HEK293 (cell line): ENCODE data around the gene CSNK2A1.

Experiments used
- HOXA7 ChIP-seq: sonication (generic); formaldehyde crosslinking; IDR thresholded peaks from 2 replicates; pipeline ENCODE4 v1.8.1; 2022; ENCODE audit warnings: missing genetic modification reagents, borderline replicate concordance
- OVOL3 ChIP-seq: fragments of 450-650 bp; formaldehyde crosslinking; IDR thresholded peaks from 2 replicates; pipeline ENCODE4 v1.5.1; 2016; ENCODE audit warnings: missing biosample characterization, missing genetic modification characterization
- SCRT2 ChIP-seq: fragments of 450-650 bp; formaldehyde crosslinking; IDR thresholded peaks from 2 replicates; pipeline ENCODE4 v1.5.1; 2016; ENCODE audit warnings: missing biosample characterization, missing genetic modification characterization
- YY2 ChIP-seq: fragments of 450-650 bp; formaldehyde crosslinking; IDR thresholded peaks from 2 replicates; pipeline ENCODE4 v1.5.1; 2016; ENCODE audit warnings: missing biosample characterization, missing genetic modification characterization
- ZBTB17 ChIP-seq: fragments of 450-650 bp; formaldehyde crosslinking; IDR thresholded peaks from 2 replicates; pipeline ENCODE4 v1.5.1; 2016; ENCODE audit warnings: missing biosample characterization, missing genetic modification characterization
- ZNF10 ChIP-seq: fragments of 450-650 bp; formaldehyde crosslinking; IDR thresholded peaks from 2 replicates; pipeline ENCODE4 v1.5.1; 2017; ENCODE audit warnings: missing biosample characterization, missing genetic modification characterization
- ZNF157 ChIP-seq: fragments of 450-650 bp; formaldehyde crosslinking; IDR thresholded peaks from 2 replicates; pipeline ENCODE4 v1.5.1; 2016; ENCODE audit warnings: missing biosample characterization, missing genetic modification characterization
- ZNF175 ChIP-seq: fragments of 450-650 bp; formaldehyde crosslinking; IDR thresholded peaks from 2 replicates; pipeline ENCODE4 v1.5.1; 2016; ENCODE audit warnings: missing biosample characterization, missing genetic modification characterization
- ZNF24 ChIP-seq: fragments of 450-650 bp; formaldehyde crosslinking; IDR thresholded peaks from 2 replicates; pipeline ENCODE4 v1.5.1; 2016; ENCODE audit warnings: missing biosample characterization, missing genetic modification characterization
- ZNF26 ChIP-seq: fragments of 450-650 bp; formaldehyde crosslinking; IDR thresholded peaks from 2 replicates; pipeline ENCODE4 v1.5.1; 2016; ENCODE audit warnings: missing biosample characterization, missing genetic modification characterization
- ZNF280C ChIP-seq: fragments of 450-650 bp; formaldehyde crosslinking; IDR thresholded peaks from 2 replicates; pipeline ENCODE4 v1.5.1; 2016; ENCODE audit warnings: missing biosample characterization, missing genetic modification characterization
- ZNF302 ChIP-seq: fragments of 450-650 bp; formaldehyde crosslinking; IDR thresholded peaks from 2 replicates; pipeline ENCODE4 v1.5.1; 2016; ENCODE audit warnings: missing biosample characterization, missing genetic modification characterization, low read depth
- ZNF394 ChIP-seq: fragments of 450-650 bp; formaldehyde crosslinking; IDR thresholded peaks from 2 replicates; pipeline ENCODE4 v1.5.1; 2016; ENCODE audit warnings: missing biosample characterization, missing genetic modification characterization, mild to moderate bottlenecking, moderate library complexity, borderline replicate concordance
- ZNF510 ChIP-seq: fragments of 450-650 bp; formaldehyde crosslinking; IDR thresholded peaks from 2 replicates; pipeline ENCODE4 v1.5.1; 2018; ENCODE audit warnings: mild to moderate bottlenecking, missing genetic modification characterization, missing biosample characterization; ENCODE audit not compliant: insufficient replicate concordance
- ZNF544 ChIP-seq: fragments of 450-650 bp; formaldehyde crosslinking; IDR thresholded peaks from 2 replicates; pipeline ENCODE4 v1.5.0; 2017; ENCODE audit warnings: missing biosample characterization, missing genetic modification characterization
- ZNF585B ChIP-seq: fragments of 450-650 bp; formaldehyde crosslinking; IDR thresholded peaks from 2 replicates; pipeline ENCODE4 v1.5.1; 2016; ENCODE audit warnings: missing biosample characterization, missing genetic modification characterization
- ZNF600 ChIP-seq: fragments of 450-650 bp; formaldehyde crosslinking; IDR thresholded peaks from 2 replicates; pipeline ENCODE4 v1.5.1; 2016; ENCODE audit warnings: missing biosample characterization, missing genetic modification characterization
- ZNF629 ChIP-seq: fragments of 450-650 bp; formaldehyde crosslinking; IDR thresholded peaks from 2 replicates; pipeline ENCODE4 v1.5.1; 2017; ENCODE audit warnings: missing biosample characterization, missing genetic modification characterization
- ZNF837 ChIP-seq: fragments of 450-650 bp; formaldehyde crosslinking; IDR thresholded peaks from 2 replicates; pipeline ENCODE4 v1.5.1; 2016; ENCODE audit warnings: missing biosample characterization, missing genetic modification characterization
- TF ChIP-seq, protein P1 (sequence below): fragments of 450-650 bp; formaldehyde crosslinking; conservative IDR thresholded peaks from 2 replicates; pipeline ENCODE4 v1.5.1; 2016; ENCODE audit warnings: low read depth, missing biosample characterization, missing genetic modification characterization
- TF ChIP-seq, protein P2 (sequence below): fragments of 450-650 bp; formaldehyde crosslinking; conservative IDR thresholded peaks from 2 replicates; pipeline ENCODE4 v1.5.1; 2016; ENCODE audit warnings: low read depth, missing biosample characterization, missing genetic modification characterization
- TF ChIP-seq, protein P3 (sequence below): fragments of 450-650 bp; IDR thresholded peaks from 2 replicates; pipeline ENCODE4 v1.5.1; 2018; ENCODE audit warnings: missing biosample characterization, missing genetic modification characterization
- TF ChIP-seq, protein P4 (sequence below): fragments of 450-650 bp; formaldehyde crosslinking; IDR thresholded peaks from 2 replicates; pipeline ENCODE4 v1.5.1; 2016; ENCODE audit warnings: missing biosample characterization, missing genetic modification characterization

CSNK2A1 gene

GRCh38 chr20:462199-462991 is 81.2 kb downstream of the CSNK2A1 start, which contains the start of gene TBC1D20 (continued):
- TF ChIP-seq ZNF10 (tag by site-specific recombination): no peak
- TF ChIP-seq, protein P1, sequence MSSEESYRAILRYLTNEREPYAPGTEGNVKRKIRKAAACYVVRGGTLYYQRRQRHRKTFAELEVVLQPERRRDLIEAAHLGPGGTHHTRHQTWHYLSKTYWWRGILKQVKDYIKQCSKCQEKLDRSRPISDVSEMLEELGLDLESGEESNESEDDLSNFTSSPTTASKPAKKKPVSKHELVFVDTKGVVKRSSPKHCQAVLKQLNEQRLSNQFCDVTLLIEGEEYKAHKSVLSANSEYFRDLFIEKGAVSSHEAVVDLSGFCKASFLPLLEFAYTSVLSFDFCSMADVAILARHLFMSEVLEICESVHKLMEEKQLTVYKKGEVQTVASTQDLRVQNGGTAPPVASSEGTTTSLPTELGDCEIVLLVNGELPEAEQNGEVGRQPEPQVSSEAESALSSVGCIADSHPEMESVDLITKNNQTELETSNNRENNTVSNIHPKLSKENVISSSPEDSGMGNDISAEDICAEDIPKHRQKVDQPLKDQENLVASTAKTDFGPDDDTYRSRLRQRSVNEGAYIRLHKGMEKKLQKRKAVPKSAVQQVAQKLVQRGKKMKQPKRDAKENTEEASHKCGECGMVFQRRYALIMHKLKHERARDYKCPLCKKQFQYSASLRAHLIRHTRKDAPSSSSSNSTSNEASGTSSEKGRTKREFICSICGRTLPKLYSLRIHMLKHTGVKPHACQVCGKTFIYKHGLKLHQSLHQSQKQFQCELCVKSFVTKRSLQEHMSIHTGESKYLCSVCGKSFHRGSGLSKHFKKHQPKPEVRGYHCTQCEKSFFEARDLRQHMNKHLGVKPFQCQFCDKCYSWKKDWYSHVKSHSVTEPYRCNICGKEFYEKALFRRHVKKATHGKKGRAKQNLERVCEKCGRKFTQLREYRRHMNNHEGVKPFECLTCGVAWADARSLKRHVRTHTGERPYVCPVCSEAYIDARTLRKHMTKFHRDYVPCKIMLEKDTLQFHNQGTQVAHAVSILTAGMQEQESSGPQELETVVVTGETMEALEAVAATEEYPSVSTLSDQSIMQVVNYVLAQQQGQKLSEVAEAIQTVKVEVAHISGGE (tag by site-specific recombination): no peak
- no peak for TF ChIP-seq OVOL3 (tag by site-specific recombination)
- no peak for TF ChIP-seq ZNF544 (tag by site-specific recombination)
- TF ChIP-seq ZBTB17: no peak
- no peak for TF ChIP-seq ZNF394 (tag by site-specific recombination)
- no peak for TF ChIP-seq HOXA7 (CRISPR knock-in tag)
- TF ChIP-seq ZNF629 (tag by site-specific recombination): 0 out of 2 replicates have a peak, but pooled peaks have one; percentile 23
- TF ChIP-seq ZNF24: no peak
- no peak for TF ChIP-seq ZNF510
- TF ChIP-seq, protein P2, sequence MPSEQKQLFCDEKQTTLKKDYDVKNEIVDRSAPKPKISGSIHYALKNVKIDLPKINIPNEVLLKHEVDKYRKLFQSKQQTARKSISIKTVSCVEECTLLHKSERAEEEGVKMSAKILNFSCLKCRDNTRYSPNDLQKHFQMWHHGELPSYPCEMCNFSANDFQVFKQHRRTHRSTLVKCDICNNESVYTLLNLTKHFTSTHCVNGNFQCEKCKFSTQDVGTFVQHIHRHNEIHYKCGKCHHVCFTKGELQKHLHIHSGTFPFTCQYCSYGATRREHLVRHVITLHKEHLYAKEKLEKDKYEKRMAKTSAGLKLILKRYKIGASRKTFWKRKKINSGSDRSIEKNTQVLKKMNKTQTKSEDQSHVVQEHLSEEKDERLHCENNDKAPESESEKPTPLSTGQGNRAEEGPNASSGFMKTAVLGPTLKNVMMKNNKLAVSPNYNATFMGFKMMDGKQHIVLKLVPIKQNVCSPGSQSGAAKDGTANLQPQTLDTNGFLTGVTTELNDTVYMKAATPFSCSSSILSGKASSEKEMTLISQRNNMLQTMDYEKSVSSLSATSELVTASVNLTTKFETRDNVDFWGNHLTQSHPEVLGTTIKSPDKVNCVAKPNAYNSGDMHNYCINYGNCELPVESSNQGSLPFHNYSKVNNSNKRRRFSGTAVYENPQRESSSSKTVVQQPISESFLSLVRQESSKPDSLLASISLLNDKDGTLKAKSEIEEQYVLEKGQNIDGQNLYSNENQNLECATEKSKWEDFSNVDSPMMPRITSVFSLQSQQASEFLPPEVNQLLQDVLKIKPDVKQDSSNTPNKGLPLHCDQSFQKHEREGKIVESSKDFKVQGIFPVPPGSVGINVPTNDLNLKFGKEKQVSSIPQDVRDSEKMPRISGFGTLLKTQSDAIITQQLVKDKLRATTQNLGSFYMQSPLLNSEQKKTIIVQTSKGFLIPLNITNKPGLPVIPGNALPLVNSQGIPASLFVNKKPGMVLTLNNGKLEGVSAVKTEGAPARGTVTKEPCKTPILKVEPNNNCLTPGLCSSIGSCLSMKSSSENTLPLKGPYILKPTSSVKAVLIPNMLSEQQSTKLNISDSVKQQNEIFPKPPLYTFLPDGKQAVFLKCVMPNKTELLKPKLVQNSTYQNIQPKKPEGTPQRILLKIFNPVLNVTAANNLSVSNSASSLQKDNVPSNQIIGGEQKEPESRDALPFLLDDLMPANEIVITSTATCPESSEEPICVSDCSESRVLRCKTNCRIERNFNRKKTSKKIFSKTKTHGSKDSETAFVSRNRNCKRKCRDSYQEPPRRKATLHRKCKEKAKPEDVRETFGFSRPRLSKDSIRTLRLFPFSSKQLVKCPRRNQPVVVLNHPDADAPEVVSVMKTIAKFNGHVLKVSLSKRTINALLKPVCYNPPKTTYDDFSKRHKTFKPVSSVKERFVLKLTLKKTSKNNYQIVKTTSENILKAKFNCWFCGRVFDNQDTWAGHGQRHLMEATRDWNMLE (tag by site-specific recombination): 0 out of 2 replicates have a peak, but pooled peaks have one; percentile 25
- no peak for TF ChIP-seq ZNF600 (tag by site-specific recombination)
- TF ChIP-seq YY2 (tag by site-specific recombination): no peak
- TF ChIP-seq SCRT2 (tag by site-specific recombination): no peak
- no peak for TF ChIP-seq ZNF26 (tag by site-specific recombination)
- no peak for TF ChIP-seq ZNF280C (tag by site-specific recombination)
- no peak for TF ChIP-seq ZNF157 (tag by site-specific recombination)
- TF ChIP-seq, protein P3, sequence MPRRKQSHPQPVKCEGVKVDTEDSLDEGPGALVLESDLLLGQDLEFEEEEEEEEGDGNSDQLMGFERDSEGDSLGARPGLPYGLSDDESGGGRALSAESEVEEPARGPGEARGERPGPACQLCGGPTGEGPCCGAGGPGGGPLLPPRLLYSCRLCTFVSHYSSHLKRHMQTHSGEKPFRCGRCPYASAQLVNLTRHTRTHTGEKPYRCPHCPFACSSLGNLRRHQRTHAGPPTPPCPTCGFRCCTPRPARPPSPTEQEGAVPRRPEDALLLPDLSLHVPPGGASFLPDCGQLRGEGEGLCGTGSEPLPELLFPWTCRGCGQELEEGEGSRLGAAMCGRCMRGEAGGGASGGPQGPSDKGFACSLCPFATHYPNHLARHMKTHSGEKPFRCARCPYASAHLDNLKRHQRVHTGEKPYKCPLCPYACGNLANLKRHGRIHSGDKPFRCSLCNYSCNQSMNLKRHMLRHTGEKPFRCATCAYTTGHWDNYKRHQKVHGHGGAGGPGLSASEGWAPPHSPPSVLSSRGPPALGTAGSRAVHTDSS (tag by site-specific recombination): no peak
- TF ChIP-seq, protein P4, sequence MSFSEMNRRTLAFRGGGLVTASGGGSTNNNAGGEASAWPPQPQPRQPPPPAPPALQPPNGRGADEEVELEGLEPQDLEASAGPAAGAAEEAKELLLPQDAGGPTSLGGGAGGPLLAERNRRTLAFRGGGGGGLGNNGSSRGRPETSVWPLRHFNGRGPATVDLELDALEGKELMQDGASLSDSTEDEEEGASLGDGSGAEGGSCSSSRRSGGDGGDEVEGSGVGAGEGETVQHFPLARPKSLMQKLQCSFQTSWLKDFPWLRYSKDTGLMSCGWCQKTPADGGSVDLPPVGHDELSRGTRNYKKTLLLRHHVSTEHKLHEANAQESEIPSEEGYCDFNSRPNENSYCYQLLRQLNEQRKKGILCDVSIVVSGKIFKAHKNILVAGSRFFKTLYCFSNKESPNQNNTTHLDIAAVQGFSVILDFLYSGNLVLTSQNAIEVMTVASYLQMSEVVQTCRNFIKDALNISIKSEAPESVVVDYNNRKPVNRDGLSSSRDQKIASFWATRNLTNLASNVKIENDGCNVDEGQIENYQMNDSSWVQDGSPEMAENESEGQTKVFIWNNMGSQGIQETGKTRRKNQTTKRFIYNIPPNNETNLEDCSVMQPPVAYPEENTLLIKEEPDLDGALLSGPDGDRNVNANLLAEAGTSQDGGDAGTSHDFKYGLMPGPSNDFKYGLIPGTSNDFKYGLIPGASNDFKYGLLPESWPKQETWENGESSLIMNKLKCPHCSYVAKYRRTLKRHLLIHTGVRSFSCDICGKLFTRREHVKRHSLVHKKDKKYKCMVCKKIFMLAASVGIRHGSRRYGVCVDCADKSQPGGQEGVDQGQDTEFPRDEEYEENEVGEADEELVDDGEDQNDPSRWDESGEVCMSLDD (tag by site-specific recombination): no peak
- no peak for TF ChIP-seq ZNF175 (tag by site-specific recombination)
- no peak for TF ChIP-seq ZNF302
- no peak for TF ChIP-seq ZNF837 (tag by site-specific recombination)
- TF ChIP-seq ZNF585B: no peak
